HL-60 (cell line): ENCODE measurements around the gene TPK1.

Source experiments
- DNase-seq, 2 experiments: peaks; one replicate each; pipeline ENCODE4 v3.0.0-alpha.2; 2010 to 2020; ENCODE audit warnings: low read depth in 1 of 2, low spot score in 1 of 2
- H3K27ac ChIP-seq: fragments of 250-450 bp; sonication (Bioruptor Pico); replicated peaks from 2 replicates; pipeline ENCODE4 v1.5.1; 2020; ENCODE audit warnings: mild to moderate bottlenecking, moderate library complexity
- H3K27me3 ChIP-seq: fragments of 250-450 bp; sonication (Bioruptor Pico); 2 replicates; pipeline ENCODE4 v1.5.1; 2021; ENCODE audit warnings: mild to moderate bottlenecking, moderate library complexity; ENCODE audit not compliant: insufficient read depth, poor library complexity, severe bottlenecking
- H3K4me3 ChIP-seq: replicated peaks from 2 replicates; pipeline ENCODE4 v1.5.1; 2011; ENCODE audit warnings: mild to moderate bottlenecking, control low read depth, low read length; ENCODE audit not compliant: insufficient read depth
- GABPA ChIP-seq: IDR thresholded peaks from 2 replicates; pipeline ENCODE4 v1.6.1; 2012; ENCODE audit warnings: low read depth
- POLR2AphosphoS5 ChIP-seq: IDR thresholded peaks from 2 replicates; pipeline ENCODE4 v1.6.1; 2012; ENCODE audit warnings: low read depth
- SPI1 ChIP-seq: IDR thresholded peaks from 2 replicates; pipeline ENCODE4 v1.6.1; 2012; ENCODE audit warnings: low read depth, mild to moderate bottlenecking, borderline replicate concordance
- TF ChIP-seq, protein P1 (sequence below): IDR thresholded peaks from one replicate; pipeline ENCODE4 v1.5.1; 2011; ENCODE audit warnings: low read length, control low read depth, inconsistent platforms; ENCODE audit not compliant: insufficient read depth
- TF ChIP-seq, protein P2 (sequence below): IDR thresholded peaks from 2 replicates; pipeline ENCODE4 v1.6.1; 2012; ENCODE audit warnings: low read depth; ENCODE audit not compliant: insufficient replicate concordance

Gene TPK1

DNA sequence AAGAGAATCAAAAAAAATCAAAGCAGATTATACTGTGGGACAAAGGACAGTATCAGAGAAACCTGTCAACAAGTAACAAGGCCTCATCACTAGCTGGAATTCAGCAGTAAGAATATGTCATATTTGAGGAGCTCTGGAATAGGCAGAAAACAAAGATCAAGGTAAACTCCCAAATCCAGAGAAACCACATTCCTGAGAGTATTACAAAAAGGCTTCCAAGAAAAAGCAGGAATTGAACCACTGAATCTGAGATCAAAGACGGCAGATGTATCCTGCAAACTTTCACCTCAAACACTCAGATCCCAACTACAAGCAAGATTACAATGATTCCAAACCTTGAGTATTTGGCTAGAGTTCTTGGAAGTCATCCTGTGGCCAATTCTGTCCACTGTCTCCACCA is 16.3 kb downstream of the TPK1 start:
- no peak for DNase-seq
- no peak overlapping the region for H3K4me3 ChIP-seq
- TF ChIP-seq POLR2AphosphoS5 (no peak), GABPA (no peak), SPI1 (no peak)
- TF ChIP-seq, protein P1, sequence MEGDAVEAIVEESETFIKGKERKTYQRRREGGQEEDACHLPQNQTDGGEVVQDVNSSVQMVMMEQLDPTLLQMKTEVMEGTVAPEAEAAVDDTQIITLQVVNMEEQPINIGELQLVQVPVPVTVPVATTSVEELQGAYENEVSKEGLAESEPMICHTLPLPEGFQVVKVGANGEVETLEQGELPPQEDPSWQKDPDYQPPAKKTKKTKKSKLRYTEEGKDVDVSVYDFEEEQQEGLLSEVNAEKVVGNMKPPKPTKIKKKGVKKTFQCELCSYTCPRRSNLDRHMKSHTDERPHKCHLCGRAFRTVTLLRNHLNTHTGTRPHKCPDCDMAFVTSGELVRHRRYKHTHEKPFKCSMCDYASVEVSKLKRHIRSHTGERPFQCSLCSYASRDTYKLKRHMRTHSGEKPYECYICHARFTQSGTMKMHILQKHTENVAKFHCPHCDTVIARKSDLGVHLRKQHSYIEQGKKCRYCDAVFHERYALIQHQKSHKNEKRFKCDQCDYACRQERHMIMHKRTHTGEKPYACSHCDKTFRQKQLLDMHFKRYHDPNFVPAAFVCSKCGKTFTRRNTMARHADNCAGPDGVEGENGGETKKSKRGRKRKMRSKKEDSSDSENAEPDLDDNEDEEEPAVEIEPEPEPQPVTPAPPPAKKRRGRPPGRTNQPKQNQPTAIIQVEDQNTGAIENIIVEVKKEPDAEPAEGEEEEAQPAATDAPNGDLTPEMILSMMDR: no peak
- TF ChIP-seq, protein P2, sequence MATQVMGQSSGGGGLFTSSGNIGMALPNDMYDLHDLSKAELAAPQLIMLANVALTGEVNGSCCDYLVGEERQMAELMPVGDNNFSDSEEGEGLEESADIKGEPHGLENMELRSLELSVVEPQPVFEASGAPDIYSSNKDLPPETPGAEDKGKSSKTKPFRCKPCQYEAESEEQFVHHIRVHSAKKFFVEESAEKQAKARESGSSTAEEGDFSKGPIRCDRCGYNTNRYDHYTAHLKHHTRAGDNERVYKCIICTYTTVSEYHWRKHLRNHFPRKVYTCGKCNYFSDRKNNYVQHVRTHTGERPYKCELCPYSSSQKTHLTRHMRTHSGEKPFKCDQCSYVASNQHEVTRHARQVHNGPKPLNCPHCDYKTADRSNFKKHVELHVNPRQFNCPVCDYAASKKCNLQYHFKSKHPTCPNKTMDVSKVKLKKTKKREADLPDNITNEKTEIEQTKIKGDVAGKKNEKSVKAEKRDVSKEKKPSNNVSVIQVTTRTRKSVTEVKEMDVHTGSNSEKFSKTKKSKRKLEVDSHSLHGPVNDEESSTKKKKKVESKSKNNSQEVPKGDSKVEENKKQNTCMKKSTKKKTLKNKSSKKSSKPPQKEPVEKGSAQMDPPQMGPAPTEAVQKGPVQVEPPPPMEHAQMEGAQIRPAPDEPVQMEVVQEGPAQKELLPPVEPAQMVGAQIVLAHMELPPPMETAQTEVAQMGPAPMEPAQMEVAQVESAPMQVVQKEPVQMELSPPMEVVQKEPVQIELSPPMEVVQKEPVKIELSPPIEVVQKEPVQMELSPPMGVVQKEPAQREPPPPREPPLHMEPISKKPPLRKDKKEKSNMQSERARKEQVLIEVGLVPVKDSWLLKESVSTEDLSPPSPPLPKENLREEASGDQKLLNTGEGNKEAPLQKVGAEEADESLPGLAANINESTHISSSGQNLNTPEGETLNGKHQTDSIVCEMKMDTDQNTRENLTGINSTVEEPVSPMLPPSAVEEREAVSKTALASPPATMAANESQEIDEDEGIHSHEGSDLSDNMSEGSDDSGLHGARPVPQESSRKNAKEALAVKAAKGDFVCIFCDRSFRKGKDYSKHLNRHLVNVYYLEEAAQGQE: no peak

DNA sequence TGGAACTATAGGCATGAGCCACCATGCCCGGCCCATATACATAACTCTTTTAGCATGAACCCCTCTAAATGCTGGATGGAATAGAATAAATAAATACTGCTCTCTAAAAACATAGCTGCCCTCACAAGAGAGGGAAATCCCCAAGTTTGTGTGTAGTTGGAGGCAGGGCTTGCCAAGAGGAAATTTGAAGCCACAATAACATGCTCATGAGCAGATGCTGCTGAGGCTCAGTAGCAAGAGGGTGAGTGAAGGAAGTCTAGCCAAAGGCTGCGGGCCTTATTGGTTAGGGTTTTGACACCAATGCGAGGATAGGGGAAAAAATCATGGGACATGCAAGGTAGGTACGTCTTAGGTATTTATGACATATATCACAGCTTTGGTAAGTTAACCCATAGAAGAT is 17.3 kb downstream of the TPK1 start:
- Histone ChIP-seq H3K4me3 (no peak overlapping the region), H3K27me3 (no peaks in the 10 kb centered on the region), H3K27ac (no peak overlapping the region)
- DNase-seq: no peak
- no peak for TF ChIP-seq SPI1
- no peak for TF ChIP-seq GABPA
- no peak for TF ChIP-seq POLR2AphosphoS5
- TF ChIP-seq, protein P2: no peak

More for the DNA sequence above, 16.3 kb downstream of the TPK1 start:
- H3K27me3 ChIP-seq: no peaks in the 10 kb centered on the region
- no peak overlapping the region for H3K27ac ChIP-seq

- H3K27ac ChIP-seq: no peak overlapping the region
- no peaks in the 10 kb centered on the region for H3K27me3 ChIP-seq
- no peak overlapping the region for H3K4me3 ChIP-seq
- TF ChIP-seq, protein P1: no peak
- TF ChIP-seq POLR2AphosphoS5: no peak
- DNase-seq: no peak
These were observed 18.9 kb downstream of the TPK1 start for GRCh38 chr7:144817001-144817400.

DNA sequence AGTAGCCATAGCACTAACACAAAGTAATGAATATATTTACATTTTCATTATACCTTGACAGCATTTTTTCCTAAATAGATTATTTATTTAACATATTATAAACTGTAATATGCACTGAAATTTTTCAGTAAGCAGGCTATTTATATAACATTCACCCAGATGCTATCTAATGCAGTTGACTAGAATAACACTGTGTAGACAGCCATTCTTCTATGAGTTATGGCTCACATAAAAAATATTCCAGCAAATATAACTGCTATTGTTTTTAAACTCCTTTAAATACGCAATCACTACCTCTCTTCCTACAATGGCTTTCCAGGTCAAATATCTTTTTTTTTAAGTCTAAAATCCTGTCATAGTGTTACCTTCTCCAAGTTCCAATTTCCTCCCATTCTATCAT is 21.6 kb downstream of the TPK1 start:
- no peak for DNase-seq
- Histone ChIP-seq H3K27ac (no peak overlapping the region), H3K27me3 (no peaks in the 10 kb centered on the region), H3K4me3 (no peak overlapping the region)
- TF ChIP-seq, protein P1: no peak
- TF ChIP-seq SPI1 (no peak), POLR2AphosphoS5 (no peak), GABPA (no peak)
- TF ChIP-seq, protein P2: no peak
